Inflammatory macrophage treated with lipopolysaccharide for 4 hours (primary cell): ENCODE measurements around the gene UBR7.

Source experiments
- DNase-seq: peaks from one replicate; pipeline ENCODE4 v3.0.0-alpha.2; 2020

The UBR7 gene

GRCh38 chr14:93263416-93263815 is 56.4 kb downstream of the UBR7 start:
- DNase-seq: no peak

GRCh38 chr14:93266127-93266526 is 59.1 kb downstream of the UBR7 start:
- DNase-seq: no peak

- no peak for DNase-seq
Measured at GRCh38 chr14:93267149-93267711, 60.2 kb downstream of the UBR7 start.

GRCh38 chr14:93268406-93268805 is 61.4 kb downstream of the UBR7 start:
- no peak for DNase-seq

DNA sequence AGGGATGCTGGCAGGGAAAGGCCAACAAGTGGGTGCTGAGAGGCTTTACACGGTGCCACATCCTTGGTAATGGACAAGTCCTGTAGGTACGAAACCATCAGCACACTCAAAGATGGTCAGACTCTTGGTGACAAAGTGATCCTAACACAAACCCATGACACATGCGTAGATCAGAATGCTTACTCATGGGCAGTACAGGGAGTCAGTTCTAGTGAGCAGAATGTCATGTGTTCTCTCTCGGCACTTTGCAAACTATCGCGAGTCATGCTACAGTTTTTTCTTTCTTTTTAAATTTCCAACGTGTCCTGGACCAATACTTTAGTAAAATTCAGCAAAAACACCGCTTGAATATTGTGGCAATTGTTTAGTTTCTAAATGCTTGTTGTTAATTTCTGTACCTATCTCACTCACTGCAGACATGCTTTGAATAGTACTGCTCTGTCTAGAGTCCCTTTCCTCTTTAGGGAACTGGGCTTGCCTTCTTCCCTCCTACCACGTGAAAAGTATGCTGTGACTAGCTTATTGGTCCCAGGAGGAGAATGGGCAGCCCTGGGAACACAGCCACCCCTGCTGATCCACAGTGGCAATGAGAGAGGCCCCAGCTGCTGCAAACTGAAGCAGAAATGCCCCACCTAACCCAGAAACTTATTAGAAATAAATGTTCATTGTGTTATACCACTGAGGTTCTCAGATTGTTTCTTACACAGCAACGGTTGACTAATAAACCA is 62.4 kb downstream of the UBR7 start:
- peak; percentile 75 for DNase-seq

DNA sequence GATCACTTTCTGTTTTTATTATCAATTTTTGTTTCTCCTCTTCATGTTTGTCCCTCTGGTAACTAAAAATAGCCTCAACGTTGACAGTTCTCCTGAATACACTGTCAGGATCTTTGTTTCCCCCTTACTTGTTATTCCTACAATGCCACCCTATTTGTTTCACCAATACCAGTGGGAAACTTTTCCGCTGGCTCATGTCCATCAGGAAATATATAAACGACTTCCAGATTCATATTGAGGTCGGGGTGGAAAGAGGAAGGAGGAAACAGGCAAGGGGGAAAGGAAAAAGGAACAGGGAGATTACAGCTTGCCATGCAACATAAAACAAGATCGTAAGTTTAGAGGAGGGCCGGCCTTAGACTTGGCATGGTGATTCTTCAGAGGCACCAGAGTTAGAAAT is 64.1 kb downstream of the UBR7 start:
- peak; percentile 36 for DNase-seq

DNA sequence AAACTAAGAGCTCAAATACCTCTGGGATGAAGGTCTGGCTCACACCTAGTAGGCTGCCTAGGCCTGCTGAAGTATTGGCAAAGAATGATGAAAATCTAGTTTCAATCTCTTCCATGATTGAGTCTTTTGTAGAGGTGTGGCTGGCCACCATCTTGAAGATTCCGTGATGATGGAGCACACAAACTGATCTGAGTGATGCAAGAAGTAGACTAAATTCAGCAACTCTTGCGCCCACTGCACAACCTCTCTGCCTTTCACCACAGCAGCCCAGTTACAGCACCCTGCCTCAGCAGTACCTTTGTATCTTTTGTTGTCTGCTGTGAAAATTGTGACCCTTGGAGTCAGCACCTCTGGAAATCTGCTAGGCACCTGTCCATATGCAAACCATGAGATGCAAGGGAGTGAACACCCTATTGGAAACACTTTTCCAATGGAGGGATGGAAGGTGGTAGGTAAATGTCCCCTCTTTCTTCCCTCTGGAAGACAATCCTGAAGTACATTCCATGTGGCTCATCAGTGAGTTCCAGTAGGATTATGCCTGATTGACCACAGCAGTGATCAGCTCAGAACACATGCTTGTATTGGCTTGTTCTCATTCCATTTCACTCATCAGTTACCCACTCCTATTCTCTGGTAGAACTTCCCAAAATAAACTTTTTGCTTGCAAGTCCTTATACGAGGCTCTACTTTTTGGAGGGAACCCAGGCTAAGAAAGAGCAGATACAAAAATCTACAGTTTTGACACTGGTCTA is 67.2 kb downstream of the UBR7 start:
- DNase-seq: no peak

DNA sequence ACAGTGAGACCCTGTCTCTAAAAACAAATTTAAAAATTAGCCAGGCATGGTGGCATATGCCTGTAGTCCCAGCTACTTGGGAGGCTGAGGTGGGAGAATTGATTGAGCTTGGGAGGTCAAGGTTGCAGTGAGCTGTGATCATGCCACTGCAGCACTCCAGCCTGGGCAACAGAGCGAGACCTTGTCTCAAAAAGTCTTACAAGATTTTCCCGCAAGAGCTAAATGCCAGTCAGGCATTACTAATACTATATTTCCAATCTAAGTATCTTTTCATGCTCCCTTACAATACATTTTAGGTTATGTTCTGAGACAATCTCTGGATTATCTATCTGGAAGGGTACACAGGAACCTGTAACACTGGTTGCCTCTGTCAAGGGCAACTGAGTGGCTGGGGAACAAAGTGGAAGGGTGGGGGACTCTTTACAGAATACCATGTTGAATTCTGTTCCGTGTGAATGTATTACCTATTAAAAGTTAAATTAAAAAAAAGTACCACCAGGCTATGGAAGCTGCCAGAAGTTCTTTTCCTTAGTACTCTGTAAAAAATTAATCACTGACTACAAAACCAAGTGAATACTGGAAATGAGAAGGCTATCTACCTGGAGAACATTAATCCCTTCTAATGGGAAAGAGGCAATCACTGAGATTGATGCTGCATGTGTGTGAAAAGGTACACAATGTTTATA is 69.1 kb downstream of the UBR7 start:
- no peak for DNase-seq
